ENCODE results near the gene LPCAT1.
"Not testable (repeated sequence)": the region's sequence is repeated elsewhere in the genome, so short reads cannot be mapped to it uniquely, and the experiment has no call there.

Gene LPCAT1

GRCh38 chr5:1507961-1508658 is 15.7 kb downstream of the LPCAT1 start:
- POLR2A ChIA-PET (ENCODE audit: low non-redundant PET), result no interaction called here
- H3K27ac ChIP-seq, result peak overlapping the region; percentile 24
- DNase-seq (ENCODE audit: low spot score), result no peak
- CTCF ChIA-PET, result interaction anchor here (0.7 kb wide), 1 partner anchor 29 kb away, joined by 3 read pairs; no protein-coding TSS in a partner anchor
- no peak for TF ChIP-seq CTCF (conservative IDR thresholded peaks at IDR 0.05; ENCODE audit: low read depth)

- ChIA-PET CTCF (no interaction called here), POLR2A (ENCODE audit: low non-redundant PET) (no interaction called here)
- DNase-seq (ENCODE audit: low spot score), result no peak
- TF ChIP-seq CTCF (conservative IDR thresholded peaks at IDR 0.05; ENCODE audit: low read depth), result no peak
- H3K27ac ChIP-seq, result peak overlapping the region; percentile 24
Observed at GRCh38 chr5:1507457-1507856, 16.3 kb downstream of the LPCAT1 start.

- ChIA-PET POLR2A (ENCODE audit: low non-redundant PET) (no interaction called here), CTCF (no interaction called here)
- peak overlapping the region; percentile 24 for H3K27ac ChIP-seq
- DNase-seq (ENCODE audit: low spot score), result no peak
- no peak for TF ChIP-seq CTCF (conservative IDR thresholded peaks at IDR 0.05; ENCODE audit: low read depth)
Observed at GRCh38 chr5:1507014-1507375, 16.8 kb downstream of the LPCAT1 start.

GRCh38 chr5:1506242-1507013 is 17.3 kb downstream of the LPCAT1 start:
- no peak for TF ChIP-seq CTCF (conservative IDR thresholded peaks at IDR 0.05; ENCODE audit: low read depth)
- H3K27ac ChIP-seq, result peak overlapping the region; percentile 24
- ChIA-PET CTCF (no interaction called here), POLR2A (ENCODE audit: low non-redundant PET) (no interaction called here)
- no peak for DNase-seq (ENCODE audit: low spot score)

GRCh38 chr5:1505506-1506241 is 18.1 kb downstream of the LPCAT1 start:
- ChIA-PET POLR2A (ENCODE audit: low non-redundant PET) (no interaction called here), CTCF (no interaction called here)
- TF ChIP-seq CTCF (conservative IDR thresholded peaks at IDR 0.05; ENCODE audit: low read depth), result no peak
- peak overlapping the region; percentile 24 for H3K27ac ChIP-seq
- no peak for DNase-seq (ENCODE audit: low spot score)

GRCh38 chr5:1505089-1505488 is 18.7 kb downstream of the LPCAT1 start:
- H3K27ac ChIP-seq; DNase-seq (ENCODE audit: low spot score); CTCF ChIA-PET; POLR2A ChIA-PET (ENCODE audit: low non-redundant PET): not testable (repeated sequence)

Data from RWPE1 (cell line).